Peyer's patch (tissue), 4 donors: ENCODE results near the gene STMN3.

Experiments
- CTCF ChIP-seq, 6 experiments: fragments of 450-650 bp in 4 of 6; fragments of 200-600 bp in 2 of 6; sonication (generic) in 1 of 6; IDR thresholded peaks; one replicate each; pipeline ENCODE4 v1.5.1; 2017 to 2019; ENCODE audit warnings: antibody characterized with exemption in 6 of 6, mild to moderate bottlenecking in 3 of 6, moderate library complexity in 1 of 6
- POLR2A ChIP-seq, 2 donors: fragments of 450-650 bp; IDR thresholded peaks; one replicate each; pipeline ENCODE4 v1.5.1; 2017; ENCODE audit warnings: antibody characterized with exemption in 2 of 2, mild to moderate bottlenecking in 2 of 2, moderate library complexity in 2 of 2

- no peak for TF ChIP-seq CTCF (IDR thresholded peaks at IDR 0.05)
- TF ChIP-seq POLR2A (IDR thresholded peaks at IDR 0.05) = no peak
These were observed at the start of gene STMN3 for GRCh38 chr20:63653041-63653973.
